ENCODE data around the gene CRNKL1.

DNA sequence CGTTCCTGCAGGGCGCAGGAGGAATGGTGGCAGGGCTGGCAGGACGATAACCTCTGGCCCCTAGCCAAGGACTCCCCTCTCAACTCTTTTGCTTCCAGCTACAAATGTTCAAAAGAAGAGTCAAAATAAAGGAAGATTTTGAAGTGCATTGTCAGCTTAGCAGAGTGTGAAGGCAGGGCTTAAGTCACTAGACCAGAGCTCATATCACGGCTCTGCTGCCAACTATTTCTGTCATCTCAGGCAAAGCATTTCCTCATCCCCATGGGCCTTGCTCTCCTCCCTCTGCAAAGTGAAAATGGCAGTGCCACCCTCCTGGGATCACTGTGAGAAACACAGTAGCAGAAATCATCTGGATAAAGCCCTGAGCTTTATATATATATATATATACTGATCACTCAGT, 36.8 kb upstream of the CRNKL1 start:
- TF ChIP-seq POLR2AphosphoS5 (IDR thresholded peaks at IDR 0.05; ENCODE audit: borderline replicate concordance, low read depth, low read length) = no peak
- no peak for TF ChIP-seq EZH2 (IDR thresholded peaks at IDR 0.05)
- no peak for TF ChIP-seq FOXP2 (optimal IDR thresholded peaks at IDR 0.05; ENCODE audit: control extremely low read depth, extremely low read length, insufficient read depth)

Data from SK-N-MC (cell line).